NCI-H345 (cell line): ENCODE results near the gene UNC5A.

ENCODE experiments used
- DNase-seq: peaks from one replicate; lab custom pipeline; 2025; lab: John Stamatoyannopoulos, UW

Gene UNC5A

GRCh38 chr5:176800024-176800423 lies 10.3 kb upstream of the UNC5A start:
- DNase-seq: no peak

GRCh38 chr5:176802116-176802784 lies 8.1 kb upstream of the UNC5A start:
- peak; percentile 39 for DNase-seq

DNA sequence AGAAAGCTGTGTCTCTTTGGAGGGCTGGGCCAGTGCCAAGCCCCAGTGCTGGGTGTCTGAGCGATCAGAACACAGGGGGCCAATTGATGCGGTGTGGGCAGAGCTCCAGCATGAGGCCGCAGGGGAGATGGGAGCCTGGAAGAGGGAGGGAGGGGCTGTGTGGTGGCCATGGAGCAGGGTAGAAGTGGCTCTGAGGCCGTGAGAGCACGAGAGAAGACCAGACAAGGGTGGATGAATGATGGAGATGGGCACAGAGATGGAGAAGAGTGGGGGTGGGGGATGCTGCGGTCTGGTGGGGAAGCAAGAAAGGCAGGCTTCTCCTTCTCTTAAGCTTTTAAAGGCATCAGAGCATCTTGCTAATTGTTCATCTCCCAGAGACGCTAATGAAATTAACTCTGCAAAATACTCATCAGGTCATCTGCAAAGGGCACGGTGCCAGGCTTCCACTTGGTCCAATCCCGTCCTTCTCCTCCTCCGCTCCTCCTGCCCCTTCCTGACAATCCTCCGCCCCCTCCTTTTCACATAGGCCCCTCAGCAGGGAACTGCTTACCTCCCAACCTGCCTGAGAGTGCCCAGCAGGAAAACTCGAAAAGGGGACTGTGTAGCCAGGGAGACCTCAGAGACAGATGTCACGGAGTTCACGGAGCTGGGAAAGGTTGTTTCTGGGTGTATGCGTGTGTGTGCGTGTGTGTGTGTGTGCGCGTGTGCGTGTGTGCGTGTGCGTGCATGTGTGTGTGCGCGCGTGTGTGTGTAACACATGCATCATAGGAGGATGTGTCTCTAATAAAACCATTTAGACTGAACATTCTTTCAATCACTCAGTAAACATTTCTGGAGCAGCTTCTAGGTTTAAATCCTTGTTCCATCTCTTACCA lies 7.1 kb upstream of the UNC5A start:
- peak; percentile 95 for DNase-seq

DNA sequence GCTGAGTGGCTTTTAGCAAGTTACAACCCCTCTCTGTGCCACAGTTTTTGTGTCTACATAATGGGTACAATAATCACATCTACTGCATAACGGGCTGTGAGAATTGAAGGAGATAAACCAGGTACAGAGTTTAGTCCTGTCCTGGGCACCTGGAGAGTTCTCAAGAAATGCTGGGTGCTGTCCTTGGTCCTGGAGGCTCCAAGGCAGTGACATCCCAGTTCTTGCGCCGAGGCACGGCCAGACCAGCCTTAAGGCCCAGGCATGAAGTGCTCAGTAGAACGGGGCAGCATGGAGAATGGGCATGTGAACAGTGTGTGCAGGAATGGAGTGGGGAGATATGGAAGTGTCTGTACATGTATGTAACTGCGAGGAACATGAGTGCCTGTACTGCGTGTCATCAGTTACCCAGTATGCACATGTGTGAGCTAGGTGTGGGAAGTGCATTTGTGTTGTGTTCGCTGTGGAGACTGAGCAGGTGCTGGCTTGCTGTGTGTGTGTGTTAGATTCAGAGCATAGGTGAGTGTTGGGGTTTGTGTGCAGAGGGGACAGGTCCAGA lies 6.3 kb upstream of the UNC5A start:
- DNase-seq: no peak

- no peak for DNase-seq
Observed at GRCh38 chr5:176806137-176806536, 4.2 kb upstream of the UNC5A start.

GRCh38 chr5:176809544-176810080 lies 747 bp upstream of the UNC5A start:
- DNase-seq: no peak

DNA sequence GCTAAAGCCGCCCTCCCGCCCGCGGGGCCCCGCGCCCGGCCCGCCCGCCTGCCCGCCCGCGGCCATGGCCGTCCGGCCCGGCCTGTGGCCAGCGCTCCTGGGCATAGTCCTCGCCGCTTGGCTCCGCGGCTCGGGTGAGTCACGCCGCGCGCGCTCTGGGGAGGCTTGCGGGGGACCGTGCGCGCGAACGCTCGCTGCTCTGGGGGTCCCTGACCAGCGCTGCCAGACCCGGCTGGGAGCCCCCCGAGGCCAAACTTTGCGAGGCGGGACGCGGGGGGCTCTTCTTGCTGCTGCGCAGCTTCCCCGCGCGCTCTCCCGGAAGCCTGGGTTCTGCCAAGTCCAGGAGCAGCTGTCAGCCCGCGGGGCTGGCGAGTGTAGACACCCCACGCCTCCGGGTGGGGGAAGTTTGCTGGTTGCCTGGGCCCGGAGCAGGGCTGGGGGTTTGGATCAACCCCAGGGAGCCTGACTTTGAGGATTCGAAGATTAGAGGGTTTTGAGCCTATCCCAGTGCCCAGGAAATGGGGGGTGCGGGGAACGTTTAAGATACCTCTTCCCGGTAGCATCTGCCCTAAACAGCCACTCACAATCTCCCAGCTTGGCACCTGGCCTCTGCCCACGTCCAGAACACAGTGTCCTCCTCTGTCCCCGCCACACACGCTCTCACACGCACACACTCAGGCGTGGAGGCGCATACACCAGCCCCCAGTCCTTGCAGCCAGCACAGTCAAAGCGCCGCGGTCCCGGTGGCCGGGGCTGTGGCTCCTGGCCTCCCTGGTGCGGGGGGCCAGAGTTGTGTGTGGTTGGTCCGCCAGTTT lies 535 bp downstream of the UNC5A start:
- DNase-seq: peak; percentile 43

DNA sequence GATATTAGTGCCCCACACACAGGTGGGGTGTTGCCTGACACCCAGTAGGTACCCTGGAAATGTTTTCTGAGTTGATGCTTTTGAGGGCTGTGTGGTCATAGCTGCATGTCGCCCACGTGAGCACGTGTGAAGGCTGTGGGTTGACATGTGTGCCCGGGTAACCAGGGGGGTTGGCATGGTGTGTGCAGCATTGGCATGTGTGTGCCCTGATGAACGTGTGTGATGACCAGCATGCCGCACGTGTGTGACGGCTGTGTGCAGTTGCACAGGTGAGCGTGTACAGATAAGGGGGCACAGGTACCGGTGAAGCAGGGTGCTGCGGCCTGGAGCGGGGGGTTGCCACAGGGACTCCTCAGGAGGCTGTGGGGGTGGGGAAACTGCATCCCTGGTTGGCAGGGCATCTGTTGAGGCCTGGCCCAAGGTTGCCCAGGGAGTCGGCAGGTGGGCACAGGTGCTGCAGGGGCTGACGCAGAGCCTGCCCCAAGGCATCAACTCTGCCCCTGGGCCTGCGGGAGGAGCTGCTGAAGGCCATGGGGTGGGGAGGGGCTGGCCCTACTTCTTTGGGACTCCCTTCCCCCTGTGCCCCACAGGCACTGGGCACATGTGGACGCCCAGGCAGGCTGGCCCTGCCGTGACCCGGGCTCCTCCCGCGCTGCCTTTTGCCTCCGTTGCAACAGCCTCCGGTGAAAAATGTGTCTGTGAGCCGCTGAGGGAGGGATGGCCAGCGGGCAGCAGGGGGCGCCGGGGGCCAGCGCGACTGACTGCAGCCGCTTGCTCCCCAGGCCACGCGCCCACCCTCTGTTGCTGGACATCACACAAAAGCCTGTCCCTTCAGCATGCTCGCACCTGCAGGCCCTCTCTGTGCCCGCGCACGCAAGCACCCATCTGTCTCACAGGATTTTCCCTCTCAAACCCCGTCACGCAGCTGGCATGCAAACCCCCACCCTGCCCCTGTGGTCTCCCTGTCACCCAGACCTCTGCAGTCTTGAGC lies 2.2 kb downstream of the UNC5A start:
- peak; percentile 41 for DNase-seq

DNA sequence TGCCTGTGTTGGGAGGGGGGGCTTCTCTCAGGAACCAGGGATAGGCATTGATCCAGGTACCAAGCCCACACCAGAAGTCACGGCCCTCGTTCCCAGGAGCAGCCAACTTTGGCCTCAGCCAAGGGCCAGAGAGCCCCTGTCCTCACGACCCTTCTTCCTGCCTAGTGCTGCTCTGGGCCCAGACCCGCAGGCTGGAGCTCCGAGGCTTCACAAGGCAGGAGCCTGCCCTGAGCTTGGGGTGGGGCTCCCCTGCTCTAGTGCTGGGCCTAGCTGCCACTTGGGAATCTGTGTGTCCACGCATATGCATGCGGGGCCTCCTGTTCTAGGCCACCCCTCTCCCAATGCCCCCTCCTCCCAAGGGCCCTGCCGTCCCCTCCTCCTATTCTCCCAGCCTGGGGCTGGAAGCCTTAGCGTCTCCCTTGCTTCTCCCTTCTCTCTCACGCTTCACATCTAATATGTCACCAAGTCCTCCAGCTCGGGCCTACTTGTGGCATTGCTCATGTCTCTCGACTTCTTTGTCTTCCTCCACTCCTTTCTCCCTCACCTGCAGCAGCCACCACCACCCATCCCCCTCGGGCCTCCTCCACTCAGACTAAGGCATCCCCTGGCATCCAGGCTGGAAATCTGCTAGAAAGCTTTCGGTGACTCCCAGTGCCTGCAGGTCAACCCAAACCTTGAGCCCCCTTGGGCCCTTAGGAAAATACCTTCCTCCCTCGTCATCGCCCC lies 3.4 kb downstream of the UNC5A start:
- no peak for DNase-seq

DNA sequence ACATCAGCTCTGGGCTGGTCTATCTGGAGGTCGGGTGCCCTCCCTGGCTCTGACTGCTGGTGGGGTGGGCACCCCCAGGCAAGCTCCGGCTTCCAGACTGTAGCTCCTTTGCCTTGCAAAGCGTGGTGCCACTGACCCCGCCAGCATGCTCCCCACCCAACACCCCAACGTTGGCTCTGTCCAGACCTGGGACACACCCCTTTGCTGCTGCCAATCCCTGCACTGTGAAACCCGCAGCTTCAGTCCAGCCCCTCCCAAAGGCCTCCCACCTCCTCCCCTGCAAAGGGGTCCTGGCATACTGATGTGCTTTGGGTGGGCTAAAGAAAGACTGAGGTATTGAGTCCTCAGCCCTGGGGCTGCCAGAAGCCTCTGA lies 3.9 kb downstream of the UNC5A start:
- no peak for DNase-seq

- DNase-seq: no peak
Observed at GRCh38 chr5:176814836-176815438, 4.6 kb downstream of the UNC5A start.

GRCh38 chr5:176816043-176816745 lies 5.8 kb downstream of the UNC5A start:
- DNase-seq: peak; percentile 92

DNA sequence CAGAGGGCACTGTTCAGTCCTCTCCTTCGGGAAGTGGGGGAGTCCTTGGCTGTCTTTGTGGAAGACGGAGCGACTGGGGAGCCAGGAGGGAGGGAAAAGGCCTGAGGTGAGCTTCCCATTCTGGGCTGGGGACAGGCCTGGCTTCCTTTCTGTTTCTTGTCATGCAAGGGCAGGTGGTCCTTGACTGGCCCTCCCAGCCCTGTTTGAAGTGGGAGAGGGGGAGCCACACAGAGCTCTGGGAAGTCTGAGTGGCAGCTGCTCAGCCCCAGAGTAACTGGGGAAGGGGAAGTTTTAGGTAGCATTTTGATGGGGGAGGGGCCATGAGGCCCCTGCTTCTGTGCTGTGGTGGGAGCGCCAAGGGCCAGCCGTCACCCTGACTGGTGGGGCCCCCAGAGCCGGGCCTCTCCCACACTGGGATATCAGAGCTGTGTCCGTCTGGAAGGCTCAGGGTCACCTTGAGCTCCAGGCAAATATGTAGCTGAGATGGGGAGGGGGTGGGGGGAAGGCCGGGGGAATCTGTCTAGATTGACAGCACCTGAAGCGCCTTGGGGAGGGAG lies 6.5 kb downstream of the UNC5A start:
- peak; percentile 71 for DNase-seq

- peak; percentile 90 for DNase-seq
Observed at GRCh38 chr5:176817369-176817840, 7.0 kb downstream of the UNC5A start.

DNA sequence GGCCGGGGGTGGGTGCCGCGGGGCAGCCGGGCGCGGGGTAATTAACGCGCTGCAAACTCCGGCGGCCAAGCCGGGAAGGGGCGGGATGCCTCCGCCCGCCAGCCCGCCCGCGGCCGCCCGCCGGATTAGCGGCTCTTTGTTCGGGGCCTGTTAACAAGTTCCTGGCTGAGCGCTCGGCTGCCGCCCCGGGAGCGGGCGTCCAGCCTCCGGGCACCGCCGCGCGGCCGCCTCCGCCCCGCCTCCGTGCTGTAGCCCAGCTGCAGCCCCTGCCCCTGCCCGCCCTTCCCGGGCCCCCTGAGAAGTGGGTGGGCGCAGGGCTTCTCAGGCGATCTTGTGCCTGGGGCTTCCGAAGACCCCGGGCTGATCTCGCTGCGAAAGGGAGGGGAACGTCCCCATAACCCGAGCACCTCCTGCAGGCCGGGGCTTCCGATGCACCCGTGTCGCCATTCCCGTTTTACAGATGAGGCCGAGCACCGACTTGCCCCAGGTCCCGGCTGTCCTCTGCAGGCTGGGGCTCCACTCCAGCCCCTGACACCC lies 7.5 kb downstream of the UNC5A start:
- DNase-seq: peak; percentile 59

- DNase-seq: no peak
Observed at GRCh38 chr5:176818391-176819098, 8.2 kb downstream of the UNC5A start.

GRCh38 chr5:176819476-176819875 lies 9.1 kb downstream of the UNC5A start:
- no peak for DNase-seq

DNA sequence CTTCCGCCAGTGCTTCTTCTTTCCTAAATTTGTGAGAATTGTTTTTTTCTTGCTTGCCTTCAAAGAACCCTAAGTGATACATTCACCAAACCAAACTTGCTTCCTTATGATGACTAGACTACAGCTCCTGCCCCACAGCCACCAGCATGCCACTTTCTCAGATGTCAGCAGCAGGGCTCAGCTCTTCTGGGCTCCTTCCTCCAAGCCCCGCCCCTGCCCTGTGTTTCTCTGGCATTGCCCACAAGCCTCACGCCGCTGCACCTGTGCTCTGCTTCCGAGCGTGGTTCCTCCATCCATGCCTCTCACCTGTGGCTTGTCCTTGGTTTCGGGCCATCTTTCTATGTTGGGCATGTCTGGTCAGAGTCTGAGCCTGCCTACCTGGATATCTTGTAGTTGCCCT lies 10.6 kb downstream of the UNC5A start:
- DNase-seq: peak; percentile 27
